ENCODE data around the gene EFNA1.
A peak's percentile ranks its signal among the peaks of the same experiment; 100 is the strongest.
"Not testable (repeated sequence)": the region's sequence is repeated elsewhere in the genome, so short reads cannot be mapped to it uniquely, and the experiment has no call there.

EFNA1 gene

DNA sequence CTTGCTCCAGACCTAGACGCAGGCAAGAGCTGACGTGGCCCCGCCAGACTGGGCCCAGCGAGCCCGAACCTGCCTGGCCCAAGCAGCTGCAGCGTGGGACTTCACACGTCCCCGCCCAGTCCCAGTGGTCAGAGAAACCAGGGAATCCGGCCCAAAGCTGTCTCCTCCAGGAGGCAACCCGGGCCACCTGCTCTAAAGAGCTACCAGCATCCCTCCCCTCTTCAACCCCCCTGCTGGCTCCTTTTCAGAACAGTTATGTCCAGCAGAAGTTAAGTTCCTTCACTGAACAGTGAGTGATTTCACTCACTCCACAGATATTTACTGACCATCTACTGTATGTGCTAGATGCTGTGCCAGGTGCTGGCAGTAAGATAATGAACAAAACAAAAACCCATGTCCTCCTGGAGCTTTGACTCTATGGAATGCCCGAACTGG is 2.1 kb upstream of the EFNA1 start:
- no peak for DNase-seq

DNA sequence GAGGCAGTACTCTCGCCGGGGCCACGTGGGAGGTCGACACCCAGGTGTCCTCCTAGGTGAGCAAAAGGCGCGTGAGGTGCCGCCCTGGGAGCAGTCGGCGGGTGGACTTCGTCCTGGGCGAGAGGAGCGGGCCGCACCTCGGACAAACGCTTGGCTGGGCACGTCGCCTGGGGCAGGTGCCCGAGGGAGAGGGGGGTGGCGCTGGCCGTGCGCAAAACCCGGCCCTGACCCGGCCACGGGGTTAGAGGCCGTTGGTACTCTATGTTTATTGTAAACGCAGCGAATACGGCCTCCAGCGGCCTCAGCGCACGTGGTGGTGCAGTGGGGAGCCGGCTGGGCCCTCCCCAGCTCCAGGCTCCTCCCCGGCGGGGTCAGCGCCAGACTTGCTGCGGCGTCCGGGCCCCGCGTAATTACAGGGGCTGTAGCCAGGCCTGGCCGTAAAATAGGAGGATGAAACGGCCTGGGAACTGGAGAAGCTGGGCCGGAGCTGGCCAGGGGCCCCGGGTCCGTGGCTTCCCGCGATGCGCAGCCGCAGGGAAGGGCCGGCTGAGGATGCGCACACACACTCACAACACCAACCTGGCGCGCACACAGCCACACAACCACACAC is 1.6 kb upstream of the EFNA1 start:
- no peak for DNase-seq

DNA sequence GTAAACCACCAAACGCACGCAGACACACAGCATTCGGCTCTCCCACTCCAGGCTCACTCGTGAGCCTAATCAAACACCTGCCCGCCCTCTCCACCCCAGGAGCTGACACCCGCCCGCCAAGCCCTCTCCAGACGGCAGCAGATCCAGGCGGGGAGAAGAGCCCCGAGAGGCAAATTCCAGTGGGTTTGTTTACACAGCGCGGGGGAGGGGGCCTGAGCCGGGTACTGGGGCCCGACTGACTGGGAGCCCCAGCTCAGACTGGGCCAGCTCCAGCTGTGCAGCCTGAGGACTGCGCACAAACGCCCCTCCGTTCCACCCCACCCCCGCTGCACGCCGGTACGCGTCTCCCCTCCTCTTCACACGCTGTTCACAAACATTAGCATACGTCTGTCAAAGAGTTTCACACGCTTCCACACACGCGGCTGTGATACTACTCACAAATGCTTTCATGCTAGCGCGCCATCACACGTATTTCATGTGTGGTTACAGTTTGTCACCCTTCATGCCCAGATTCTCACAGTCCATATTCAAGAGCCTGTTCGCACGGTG is 1.0 kb upstream of the EFNA1 start:
- peak; percentile 10 for DNase-seq

DNA sequence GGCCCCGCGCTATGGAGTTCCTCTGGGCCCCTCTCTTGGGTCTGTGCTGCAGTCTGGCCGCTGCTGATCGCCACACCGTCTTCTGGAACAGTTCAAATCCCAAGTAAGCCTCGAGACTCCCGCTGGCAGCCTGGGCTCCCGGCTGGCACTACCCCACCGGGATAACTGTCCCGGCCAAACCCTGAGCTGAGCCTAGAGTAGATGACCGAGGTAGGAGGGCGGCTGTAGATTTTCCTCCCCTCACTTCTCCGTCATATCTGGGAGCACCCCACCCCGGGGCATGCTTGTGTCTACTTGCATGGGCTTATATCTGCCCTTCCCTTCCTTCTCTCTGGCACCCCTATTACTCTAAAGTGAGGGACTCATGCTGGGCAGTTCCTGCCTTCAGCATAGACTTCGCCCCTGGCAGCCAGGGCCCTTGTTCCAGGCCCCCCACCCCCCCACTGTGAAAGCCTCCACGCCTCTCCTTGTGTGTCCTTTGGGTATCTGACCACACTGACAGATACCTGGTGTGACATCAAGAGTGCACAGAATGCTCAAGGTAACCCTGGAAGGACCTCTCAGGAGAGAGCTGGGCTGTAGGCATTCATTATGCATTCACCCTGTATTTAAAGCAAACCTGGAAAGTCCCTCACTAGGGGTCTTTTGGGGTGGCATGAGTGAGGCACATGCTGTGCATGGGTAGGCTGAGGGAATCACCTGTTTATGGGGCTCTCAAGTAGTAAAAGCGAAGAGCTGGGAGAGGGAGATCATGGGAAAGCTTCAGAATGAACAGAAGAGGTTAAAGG is 485 bp downstream of the EFNA1 start:
- no peak for DNase-seq

DNA sequence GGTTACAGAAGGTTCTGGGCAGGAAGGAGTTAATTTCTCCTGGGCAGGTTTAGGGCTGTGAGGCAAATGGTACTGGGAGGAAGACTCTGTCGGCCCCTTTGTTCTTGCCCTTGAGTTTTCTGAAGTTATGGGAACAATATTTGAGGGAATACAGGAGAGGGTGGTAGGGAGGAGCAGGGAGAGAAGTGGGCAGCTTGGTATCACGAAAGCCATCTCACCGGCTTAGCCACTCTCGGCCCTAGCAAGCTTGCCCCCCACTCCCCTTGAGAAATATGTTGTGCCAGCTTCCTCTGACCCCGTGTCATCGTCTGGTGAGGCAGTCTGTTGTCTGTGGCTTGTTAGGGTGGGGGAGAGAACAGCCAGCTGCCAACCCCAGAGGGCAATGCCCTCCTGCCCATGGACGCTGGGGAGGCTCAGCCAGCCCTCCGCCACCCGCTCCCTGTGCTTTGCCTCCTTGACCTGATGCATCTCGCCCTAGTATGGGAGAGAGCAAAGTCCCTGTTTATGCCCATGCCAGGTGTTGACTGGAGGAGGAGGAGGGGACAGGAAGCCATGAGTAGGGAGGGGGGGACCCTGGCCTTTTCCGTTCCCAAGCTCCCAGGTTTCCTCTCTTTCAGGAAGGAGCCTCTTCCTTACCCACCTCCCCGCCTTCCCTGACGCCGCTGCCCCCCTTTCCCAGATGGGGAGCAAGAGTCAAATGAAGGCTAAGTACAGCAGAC is 1.2 kb downstream of the EFNA1 start:
- DNase-seq, result no peak

DNA sequence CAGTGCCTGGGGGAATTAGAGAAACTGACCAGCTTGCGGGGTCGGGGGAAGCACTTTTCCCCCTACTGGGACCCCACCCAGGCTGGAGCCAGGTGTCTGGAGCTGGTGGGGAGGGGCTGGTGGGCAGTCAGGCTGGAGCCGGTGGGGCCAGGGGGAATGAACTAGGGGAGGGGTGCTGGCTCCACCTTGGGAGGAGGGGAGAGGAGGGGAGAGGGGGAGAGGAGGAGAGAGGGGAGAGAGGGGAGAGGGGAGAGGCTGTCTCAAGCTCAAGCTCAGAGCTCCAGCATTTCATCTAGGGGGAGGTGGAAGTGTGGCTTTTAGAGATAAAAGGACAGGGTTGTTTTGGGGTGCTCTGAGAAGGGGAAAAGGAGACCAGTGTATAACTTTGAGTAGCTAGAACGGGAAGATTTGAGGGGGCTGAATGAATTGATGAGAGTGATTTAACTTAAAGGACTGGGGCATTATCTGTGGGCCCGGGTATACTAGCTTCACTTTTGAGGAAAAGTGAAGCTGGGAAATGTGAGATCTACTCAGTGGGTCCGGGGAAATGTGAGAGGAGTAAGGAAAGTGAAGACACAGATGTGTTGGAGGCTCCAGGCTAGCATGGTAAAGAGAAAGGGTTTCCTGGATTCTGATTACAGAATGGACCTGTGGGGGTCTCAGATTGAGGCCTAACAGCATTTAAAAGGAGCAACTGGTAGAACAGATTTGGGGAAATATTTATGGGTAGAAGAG is 2.8 kb downstream of the EFNA1 start:
- no peak for DNase-seq

DNA sequence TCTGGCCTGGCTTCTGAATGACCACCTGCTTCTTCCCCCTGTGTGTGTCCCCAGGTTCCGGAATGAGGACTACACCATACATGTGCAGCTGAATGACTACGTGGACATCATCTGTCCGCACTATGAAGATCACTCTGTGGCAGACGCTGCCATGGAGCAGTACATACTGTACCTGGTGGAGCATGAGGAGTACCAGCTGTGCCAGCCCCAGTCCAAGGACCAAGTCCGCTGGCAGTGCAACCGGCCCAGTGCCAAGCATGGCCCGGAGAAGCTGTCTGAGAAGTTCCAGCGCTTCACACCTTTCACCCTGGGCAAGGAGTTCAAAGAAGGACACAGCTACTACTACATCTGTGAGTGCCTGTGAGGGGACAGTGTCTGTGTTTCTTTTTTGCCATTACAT is 3.6 kb downstream of the EFNA1 start:
- no peak for DNase-seq

DNA sequence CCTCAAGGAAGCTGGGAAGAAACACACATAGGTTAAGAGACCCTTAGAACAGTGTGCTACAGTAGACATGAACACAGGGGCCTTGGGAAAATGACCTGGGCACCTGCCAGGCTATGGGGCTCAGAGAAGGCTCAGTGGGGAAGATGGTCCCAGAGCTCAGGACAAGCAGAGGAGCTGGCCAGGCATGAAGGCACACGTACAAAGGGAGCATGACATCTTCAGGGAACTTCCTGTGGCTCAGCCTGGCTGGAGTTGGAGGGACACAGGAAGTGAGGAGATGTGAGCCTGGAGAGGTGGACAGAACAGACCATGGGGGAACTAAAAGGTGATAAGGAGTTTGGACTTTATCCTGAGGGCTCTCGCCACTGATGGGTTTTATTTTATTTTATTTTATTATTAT is 4.2 kb downstream of the EFNA1 start:
- no peak for DNase-seq

DNA sequence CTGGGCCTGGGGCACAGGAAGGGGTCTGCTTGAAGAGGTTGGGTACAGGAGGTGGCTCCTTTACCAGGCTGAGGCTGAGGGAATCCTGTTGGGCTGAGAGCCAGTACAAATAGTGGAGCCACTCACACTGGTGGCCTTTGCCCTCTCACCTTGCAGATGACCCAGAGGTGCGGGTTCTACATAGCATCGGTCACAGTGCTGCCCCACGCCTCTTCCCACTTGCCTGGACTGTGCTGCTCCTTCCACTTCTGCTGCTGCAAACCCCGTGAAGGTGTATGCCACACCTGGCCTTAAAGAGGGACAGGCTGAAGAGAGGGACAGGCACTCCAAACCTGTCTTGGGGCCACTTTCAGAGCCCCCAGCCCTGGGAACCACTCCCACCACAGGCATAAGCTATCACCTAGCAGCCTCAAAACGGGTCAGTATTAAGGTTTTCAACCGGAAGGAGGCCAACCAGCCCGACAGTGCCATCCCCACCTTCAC is 6.2 kb downstream of the EFNA1 start:
- DNase-seq, result no peak

DNA sequence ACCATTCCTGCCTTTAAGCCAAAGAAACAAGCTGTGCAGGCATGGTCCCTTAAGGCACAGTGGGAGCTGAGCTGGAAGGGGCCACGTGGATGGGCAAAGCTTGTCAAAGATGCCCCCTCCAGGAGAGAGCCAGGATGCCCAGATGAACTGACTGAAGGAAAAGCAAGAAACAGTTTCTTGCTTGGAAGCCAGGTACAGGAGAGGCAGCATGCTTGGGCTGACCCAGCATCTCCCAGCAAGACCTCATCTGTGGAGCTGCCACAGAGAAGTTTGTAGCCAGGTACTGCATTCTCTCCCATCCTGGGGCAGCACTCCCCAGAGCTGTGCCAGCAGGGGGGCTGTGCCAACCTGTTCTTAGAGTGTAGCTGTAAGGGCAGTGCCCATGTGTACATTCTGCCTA is 6.6 kb downstream of the EFNA1 start:
- no peak for DNase-seq

DNA sequence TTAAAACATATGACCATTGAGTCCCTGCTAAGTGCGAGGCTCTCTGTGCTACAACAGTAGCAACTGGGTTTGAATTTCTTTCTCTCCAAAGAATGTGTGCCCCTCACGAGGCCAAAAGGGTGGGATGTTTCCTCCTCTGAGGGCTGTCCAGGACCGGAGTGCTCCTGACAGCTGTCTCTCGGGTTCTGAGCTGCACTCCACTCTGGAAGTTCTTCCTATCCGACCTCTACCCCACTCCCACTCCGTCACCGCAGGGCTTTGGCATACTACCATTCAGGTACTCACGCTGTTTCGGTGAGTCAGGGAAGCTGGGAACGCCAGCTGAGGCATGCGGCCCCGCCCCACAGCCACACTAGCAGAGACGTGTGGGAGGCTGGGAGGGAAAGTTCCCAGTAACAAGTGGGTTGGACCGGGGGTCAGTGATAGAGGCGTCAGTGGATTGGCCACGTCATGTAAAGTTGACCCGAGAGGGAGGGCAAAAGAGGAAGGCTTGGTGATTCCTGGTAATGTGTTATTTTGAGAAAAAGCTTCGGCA is 7.3 kb downstream of the EFNA1 start:
- peak; percentile 83 for DNase-seq

DNA sequence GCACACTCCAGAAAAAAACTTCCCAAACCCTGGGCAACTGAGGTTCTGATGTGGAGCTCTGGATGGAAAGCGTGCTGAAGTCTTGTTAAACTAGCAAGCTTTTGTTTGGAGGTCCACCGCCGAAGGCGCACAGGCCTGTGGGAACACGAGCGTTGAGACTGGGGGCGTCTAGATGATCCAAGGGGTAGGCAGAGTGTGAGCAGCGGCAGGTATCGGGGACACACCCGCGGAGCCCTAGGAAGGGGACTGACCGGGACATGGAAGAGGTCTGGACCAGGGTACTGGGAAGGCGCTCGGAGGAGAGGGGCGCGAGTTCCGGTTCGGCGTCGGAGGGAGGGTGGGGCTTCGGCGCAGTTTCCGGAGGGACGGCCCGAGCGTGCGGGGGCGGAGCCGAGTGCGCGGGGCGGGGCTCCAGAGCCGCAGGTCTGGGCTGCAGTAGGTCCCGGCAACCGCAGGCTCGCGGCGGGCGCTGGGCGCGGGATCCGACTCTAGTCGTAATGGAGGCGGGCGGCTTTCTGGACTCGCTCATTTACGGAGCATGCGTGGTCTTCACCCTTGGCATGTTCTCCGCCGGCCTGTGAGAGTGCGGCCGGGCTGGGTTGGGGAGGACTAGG is 7.8 kb downstream of the EFNA1 start, which contains the start of gene SLC50A1:
Gene SLC50A1 (plus strand): TSS at position 438 of the 614 bp plus-strand sequence. CDS start 60 bp downstream, at position 498.
- peak; percentile 93 for DNase-seq

DNA sequence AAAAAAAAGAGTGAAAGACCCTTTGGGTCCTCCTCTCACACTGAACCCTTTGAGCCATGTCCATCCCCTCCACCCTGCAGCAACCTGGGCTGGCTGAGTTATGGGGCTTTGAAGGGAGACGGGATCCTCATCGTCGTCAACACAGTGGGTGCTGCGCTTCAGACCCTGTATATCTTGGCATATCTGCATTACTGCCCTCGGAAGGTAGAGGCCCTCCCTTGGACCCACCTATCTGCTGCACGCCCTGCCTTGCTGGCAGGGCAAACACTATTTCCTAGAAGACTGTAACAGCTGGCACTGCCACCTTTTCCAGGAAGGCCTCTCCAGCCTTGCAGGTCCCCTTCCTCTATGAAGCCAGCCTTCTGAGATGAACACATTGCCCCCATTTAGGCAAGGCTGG is 9.1 kb downstream of the EFNA1 start:
- DNase-seq, result no peak

DNA sequence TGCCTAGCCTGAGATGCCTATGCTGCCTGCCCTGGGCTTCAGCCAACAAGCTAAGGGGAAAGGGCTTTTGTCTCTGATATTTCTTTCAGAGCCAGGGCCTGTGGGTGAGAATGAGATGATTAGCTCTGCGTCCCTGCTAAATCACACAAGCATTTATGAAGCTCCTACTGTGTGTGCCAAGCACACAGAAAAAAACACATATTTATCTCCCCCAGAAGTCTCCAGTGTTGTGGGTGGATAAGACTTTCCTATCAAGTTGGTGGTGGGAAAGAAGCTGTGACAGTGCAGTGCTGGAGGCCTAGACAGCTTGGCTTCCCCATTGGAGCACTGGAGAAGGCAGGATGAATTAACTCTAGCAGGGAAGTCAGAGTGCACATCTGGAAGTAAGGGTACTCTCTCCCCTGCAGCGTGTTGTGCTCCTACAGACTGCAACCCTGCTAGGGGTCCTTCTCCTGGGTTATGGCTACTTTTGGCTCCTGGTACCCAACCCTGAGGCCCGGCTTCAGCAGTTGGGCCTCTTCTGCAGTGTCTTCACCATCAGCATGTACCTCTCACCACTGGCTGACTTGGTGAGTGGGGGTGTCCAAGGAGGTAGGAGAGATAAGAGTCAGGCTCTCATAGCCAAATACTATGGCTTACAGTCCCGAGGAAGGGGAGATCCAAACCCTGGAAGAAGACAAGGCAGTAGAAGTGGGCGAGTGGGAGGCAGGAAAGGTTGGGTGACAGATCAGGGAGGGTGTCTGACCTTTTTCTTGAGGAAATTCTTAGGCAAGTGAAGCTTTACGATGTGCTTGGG is 9.7 kb downstream of the EFNA1 start:
- no peak for DNase-seq

DNA sequence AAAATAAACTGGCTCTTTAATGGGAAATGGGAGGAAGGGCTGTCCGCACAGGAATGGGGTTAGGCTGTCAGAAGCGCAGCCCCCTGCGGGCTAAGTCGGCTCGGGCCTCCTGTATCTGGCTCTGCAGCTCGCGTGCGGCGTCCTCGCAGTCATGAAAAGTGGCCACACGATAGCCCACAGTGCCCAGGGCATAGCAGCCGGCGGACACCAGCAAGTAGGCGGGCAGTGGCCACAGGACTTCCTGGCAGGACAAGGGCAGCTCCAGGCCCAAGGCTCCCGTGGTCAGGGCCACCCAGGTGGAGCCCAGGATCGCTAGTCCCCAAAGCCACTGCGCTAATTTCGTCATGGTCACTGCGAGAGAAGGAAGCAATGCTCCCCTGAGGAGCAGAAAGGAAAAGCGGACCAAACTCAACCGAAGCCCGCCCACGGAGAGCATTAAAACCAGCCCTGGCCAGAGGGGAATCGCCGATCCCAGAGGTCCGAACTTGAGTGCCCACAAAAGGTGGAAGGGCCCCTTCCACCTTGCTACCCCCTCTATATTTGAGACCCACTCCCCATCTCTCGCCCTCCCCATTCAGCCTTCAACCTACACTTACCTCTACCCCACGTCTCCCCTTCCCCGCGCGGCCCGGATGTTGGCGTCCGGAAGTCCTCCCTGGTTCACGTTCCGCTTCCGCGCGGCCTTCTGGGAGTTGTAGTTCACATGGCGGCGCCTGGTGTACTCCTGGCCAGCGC is 12.4 kb downstream of the EFNA1 start, which contains the start of gene DPM3:
Gene DPM3 (minus strand): TSS at position 637 of the 735 bp plus-strand sequence. CDS start 291 bp downstream, at position 346.
- peak; percentile 77 for DNase-seq

DNA sequence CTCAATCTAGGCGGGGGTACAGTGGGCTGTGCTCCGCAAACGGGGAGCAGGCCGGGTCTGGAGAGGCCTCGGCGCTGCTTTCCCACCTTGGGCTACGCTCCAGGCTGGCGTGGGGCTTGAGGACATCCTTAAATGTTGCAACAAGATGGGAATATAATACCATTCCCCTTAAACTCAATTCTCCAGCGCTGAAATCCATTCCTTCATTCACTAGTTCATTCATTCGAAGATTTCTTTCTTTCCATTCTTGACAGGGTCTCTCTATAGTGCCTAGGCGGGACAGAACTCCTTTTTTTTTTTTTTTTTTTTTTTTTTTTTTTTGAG is 12.9 kb downstream of the EFNA1 start:
- DNase-seq, result no peak

DNA sequence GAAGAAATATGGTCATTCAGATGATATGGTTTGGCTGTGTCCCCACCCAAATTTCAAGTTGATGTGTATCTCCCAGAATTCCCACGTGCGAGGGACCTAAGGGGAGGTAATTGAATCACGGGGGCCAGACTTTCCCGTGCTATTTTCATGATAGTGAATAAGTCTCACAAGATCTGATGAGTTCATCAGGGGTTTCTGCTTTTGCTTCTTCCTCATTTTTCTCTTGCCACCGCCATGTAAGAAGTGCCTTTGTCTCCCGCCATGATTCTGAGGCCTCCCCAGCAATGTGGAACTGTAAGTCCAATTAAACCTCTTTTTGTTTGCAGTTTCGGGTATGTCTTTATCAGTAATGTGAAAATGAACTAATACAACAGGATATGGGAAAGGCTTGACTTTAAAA is 14.1 kb downstream of the EFNA1 start:
- no peak for DNase-seq

DNA sequence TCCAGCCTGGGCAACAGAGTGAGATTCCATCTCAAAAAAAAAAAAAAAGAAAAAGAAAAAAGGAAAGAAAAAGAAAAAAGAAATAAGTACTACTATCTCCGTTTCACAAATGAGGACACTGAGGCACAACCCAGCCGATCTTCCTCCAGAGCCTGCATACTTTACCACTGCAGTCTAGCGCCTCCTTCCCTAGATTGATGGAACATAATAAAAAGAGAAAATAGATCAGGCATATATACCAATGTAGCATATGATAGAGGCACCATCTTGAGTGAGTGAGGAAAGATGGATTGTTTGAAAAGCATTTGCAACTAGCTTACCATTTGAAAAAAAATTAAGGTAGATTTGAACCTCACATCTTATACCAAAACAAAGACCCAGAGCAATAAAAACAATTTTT is 17.8 kb downstream of the EFNA1 start:
- DNase-seq, result no peak

DNA sequence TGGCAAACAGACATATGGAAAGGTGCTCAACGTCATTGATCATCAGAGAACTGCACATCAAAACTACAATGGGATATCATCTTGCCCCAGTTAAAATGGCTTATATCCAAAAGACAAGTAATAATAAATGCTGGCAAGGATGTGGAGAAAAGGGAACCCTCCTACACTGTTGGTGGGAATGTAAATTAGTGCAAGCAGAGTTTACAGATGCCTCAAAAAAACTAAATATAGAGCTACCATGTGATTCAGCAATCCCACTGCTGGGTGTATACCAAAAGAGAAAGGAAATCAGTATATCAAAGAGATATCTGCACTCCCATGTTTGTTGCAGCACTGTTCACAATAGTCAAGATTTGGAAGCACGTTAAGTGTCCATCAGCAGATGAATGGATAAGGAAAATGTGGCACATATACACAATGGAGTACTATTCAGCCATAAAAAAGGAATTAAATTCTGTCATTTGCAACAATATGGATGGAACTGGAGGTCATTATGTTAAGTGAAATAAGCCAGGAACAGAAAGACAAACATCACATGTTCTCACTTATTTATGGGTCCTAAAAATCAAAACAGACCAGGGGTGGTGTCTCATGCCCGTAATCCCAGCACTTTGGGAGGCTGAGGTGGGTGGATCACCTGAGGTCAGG is 28.4 kb downstream of the EFNA1 start:
- not testable (repeated sequence) for DNase-seq

DNA sequence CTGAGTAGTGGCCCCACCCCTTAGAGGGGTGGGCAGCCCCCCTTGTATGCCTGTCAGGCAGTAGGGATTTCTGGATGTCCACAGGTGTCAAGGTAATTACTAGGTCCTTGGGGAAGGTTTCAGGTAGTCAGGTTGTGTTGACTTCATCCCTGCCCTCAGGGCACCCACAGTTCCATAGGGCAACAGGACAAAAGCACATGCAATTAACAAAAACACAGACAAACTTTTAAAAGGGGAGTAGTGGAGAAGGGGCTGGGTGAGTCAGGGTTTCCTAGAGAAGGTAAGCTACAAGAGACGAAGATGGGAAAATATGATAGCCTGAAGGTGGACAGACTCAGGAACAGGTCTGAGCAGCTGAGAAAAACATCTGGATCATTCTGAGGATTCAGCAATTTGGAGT is 31.3 kb downstream of the EFNA1 start:
- no peak for DNase-seq
